K562 (cell line): ENCODE measurements around the gene LRRC26. TPM values are rescaled to one million over a fixed set of nuclear protein-coding genes. Genes with fewer than 3 reads are reported as not detected.
A peak's percentile ranks its signal among the peaks of the same experiment; 100 is the strongest.

ENCODE experiments used
- polyA plus RNA-seq, 8 experiments: library from polyadenylated mRNA; depleted of rRNA in 4 of 8; stranded (reverse) in 5 of 8; unstranded in 3 of 8; fragments of >200 nt; fragmentation: Nextera tagmentation in 2 of 8; fragmentation: Illumina TruSeq in 1 of 8; extraction: Ambion mirVana in 2 of 8; extraction: Trizol in 1 of 8; gene quantifications; 2 replicates each; pipeline versions ENCODE4 v1.2.1 to v1.2.3, GENCODE V29; 2011 to 2014; ENCODE audit warnings: inconsistent platforms in 1 of 8, missing spikeins in 1 of 8
- total RNA-seq, 7 experiments: library from RNA; depleted of rRNA in 6 of 7; stranded (reverse); fragments of >200 nt in 6 of 7; fragmentation: Illumina TruSeq in 2 of 7; extraction: Trizol in 2 of 7; gene quantifications; 2 replicates each; pipeline versions ENCODE4 v1.2.1 to v1.2.3, GENCODE V29; 2011 to 2021; ENCODE audit warnings: low replicate concordance in 1 of 7
- TF ChIP-seq, protein P1 (sequence below), 2 experiments: fragments of 450-650 bp; formaldehyde crosslinking in 1 of 2; IDR thresholded peaks; 2 replicates each; pipeline versions ENCODE4 v1.4.0 to v1.6.1; 2014 to 2020; ENCODE audit warnings: mild to moderate bottlenecking in 2 of 2, borderline replicate concordance in 1 of 2, low read depth in 1 of 2

The LRRC26 gene
- total and polyA plus RNA-seq, 9 of the 15 experiments (the other 6 are each of a cell fraction or from before 2014, with no cell fraction given): not detected

DNA sequence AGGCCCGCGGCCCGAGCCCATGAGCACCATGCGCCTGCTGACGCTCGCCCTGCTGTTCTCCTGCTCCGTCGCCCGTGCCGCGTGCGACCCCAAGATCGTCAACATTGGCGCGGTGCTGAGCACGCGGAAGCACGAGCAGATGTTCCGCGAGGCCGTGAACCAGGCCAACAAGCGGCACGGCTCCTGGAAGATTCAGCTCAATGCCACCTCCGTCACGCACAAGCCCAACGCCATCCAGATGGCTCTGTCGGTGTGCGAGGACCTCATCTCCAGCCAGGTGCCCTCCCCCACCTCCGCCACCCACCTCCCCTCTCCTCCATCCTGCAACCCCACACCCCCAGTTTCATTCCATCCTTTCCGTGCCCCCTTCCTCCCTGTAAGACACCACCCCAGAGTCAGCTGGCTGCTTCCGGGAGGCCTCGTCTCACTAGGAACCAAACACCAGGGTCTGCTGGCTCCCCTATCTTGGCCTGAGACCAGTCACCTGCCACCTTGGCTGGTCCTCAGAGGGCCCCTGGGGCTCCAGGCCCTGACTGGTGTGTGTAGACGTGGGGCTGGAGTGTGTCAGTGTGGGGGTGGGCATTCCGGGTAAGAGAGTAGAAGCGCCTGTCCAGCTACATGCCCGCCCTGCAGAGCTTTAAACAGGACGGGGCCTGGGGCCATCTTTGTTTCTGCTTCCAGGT is 30.2 kb downstream of the LRRC26 start (continued):
- TF ChIP-seq, protein P1, sequence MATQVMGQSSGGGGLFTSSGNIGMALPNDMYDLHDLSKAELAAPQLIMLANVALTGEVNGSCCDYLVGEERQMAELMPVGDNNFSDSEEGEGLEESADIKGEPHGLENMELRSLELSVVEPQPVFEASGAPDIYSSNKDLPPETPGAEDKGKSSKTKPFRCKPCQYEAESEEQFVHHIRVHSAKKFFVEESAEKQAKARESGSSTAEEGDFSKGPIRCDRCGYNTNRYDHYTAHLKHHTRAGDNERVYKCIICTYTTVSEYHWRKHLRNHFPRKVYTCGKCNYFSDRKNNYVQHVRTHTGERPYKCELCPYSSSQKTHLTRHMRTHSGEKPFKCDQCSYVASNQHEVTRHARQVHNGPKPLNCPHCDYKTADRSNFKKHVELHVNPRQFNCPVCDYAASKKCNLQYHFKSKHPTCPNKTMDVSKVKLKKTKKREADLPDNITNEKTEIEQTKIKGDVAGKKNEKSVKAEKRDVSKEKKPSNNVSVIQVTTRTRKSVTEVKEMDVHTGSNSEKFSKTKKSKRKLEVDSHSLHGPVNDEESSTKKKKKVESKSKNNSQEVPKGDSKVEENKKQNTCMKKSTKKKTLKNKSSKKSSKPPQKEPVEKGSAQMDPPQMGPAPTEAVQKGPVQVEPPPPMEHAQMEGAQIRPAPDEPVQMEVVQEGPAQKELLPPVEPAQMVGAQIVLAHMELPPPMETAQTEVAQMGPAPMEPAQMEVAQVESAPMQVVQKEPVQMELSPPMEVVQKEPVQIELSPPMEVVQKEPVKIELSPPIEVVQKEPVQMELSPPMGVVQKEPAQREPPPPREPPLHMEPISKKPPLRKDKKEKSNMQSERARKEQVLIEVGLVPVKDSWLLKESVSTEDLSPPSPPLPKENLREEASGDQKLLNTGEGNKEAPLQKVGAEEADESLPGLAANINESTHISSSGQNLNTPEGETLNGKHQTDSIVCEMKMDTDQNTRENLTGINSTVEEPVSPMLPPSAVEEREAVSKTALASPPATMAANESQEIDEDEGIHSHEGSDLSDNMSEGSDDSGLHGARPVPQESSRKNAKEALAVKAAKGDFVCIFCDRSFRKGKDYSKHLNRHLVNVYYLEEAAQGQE (IDR thresholded peaks at IDR 0.05; ENCODE audit: borderline replicate concordance): no peak
- TF ChIP-seq, protein P1 (CRISPR knock-in tag; IDR thresholded peaks at IDR 0.05; ENCODE audit: low read depth): 0 out of 2 replicates have a peak, but pooled peaks have one; percentile 12
